Adrenal gland (tissue), 12 donors: ENCODE measurements around the gene ARFIP1. TPM values are rescaled to one million over a fixed set of nuclear protein-coding genes. Genes with fewer than 3 reads are reported as not detected.

Experiments used
- DNase-seq, 7 donors: peaks; one replicate each; pipeline ENCODE4 v3.0.0-alpha.2; 2019 to 2020
- H3K27ac ChIP-seq, 5 donors: fragments of 200-600 bp; sonication (generic) in 4 of 5; 1 replicate in 3 of 5; 2 replicates in 2 of 5; pipeline versions ENCODE4 v1.5.1 to v1.8.0; 2016 to 2020; ENCODE audit warnings: mild to moderate bottlenecking in 1 of 5
- H3K27me3 ChIP-seq: fragments of 200-600 bp; 2 replicates; pipeline ENCODE4 v1.8.0; 2021
- H3K36me3 ChIP-seq, 2 donors: fragments of 200-600 bp; replicated peaks in 1 of 2; 1 replicate in 1 of 2; 2 replicates in 1 of 2; pipeline versions ENCODE4 v1.5.1 to v1.8.0; 2018 to 2022
- H3K4me1 ChIP-seq, 2 donors: fragments of 200-600 bp; replicated peaks in 1 of 2; 1 replicate in 1 of 2; 2 replicates in 1 of 2; pipeline versions ENCODE4 v1.5.1 to v1.8.0; 2018 to 2021
- H3K4me3 ChIP-seq, 4 donors: fragments of 200-600 bp; sonication (generic) in 3 of 4; one replicate each; pipeline ENCODE4 v1.5.1; 2016 to 2018
- H3K9me3 ChIP-seq, 3 donors: fragments of 200-600 bp; sonication (generic) in 1 of 3; replicated peaks in 1 of 3; 1 replicate in 2 of 3; 2 replicates in 1 of 3; pipeline versions ENCODE4 v1.5.1 to v1.8.0; 2016 to 2021
- POLR2A ChIP-seq, 2 donors: fragments of 450-650 bp; IDR thresholded peaks; one replicate each; pipeline ENCODE4 v1.6.1; 2017; ENCODE audit warnings: antibody characterized with exemption in 2 of 2, mild to moderate bottlenecking in 2 of 2, moderate library complexity in 1 of 2
- WGBS, 4 donors: extraction: QIAGEN DNeasy Blood & Tissue Kit in 2 of 4; methylation state at CpG; one replicate each; pipeline versions ENCODE4 v1.1.5 to v1.1.7; 2013 to 2017; 5-methylcytosine and 5-hydroxymethylcytosine counted together
- intact Hi-C, 2 donors: fragments of 100-400 bp; cut with DNase I; formaldehyde crosslinking; loops; one replicate each; pipeline versions ENCODE4 v1.14.1 to v1.15.0; 2022 to 2023
- polyA plus RNA-seq, 3 donors: library from polyadenylated mRNA; stranded (reverse); fragments of 200-250 nt in 2 of 3; fragments of 350-450 nt in 1 of 3; fragmentation: Illumina TruSeq in 1 of 3; extraction: RNeasy Lipid Tissue Mini Kit (QIAGEN cat#74804) in 1 of 3; gene quantifications; one replicate each; pipeline ENCODE4 v1.2.3, GENCODE V29; 2013 to 2014
- total RNA-seq, 9 donors: library from RNA; depleted of rRNA in 4 of 9; stranded (reverse); fragments of >200 nt in 4 of 9; fragments of 120-200 nt in 1 of 9; fragmentation: NEBNext Ultra II Directional in 1 of 9; extraction: Animal tissue kit (Norgen Biotek cat#: 25700) in 1 of 9; gene quantifications; one replicate each; pipeline versions ENCODE4 v1.1.0 to v1.2.4, GENCODE V29; 2013 to 2023
- TF ChIP-seq, protein P1 (sequence below), 6 experiments: fragments of 450-650 bp in 4 of 6; fragments of 200-600 bp in 2 of 6; sonication (generic) in 1 of 6; IDR thresholded peaks; 1 replicate in 5 of 6; 2 replicates in 1 of 6; pipeline versions ENCODE4 v1.5.1 to v1.8.0; 2016 to 2021; ENCODE audit warnings: antibody characterized with exemption in 6 of 6, mild to moderate bottlenecking in 2 of 6, moderate library complexity in 1 of 6
- donor health status: healthy with polysubstance abuse.
- donor health status: Bipolar disorder and iron deficiency.
- donor health status: DM: yes; HTN: yes; CAD: no.
- donor health status: DM: no; HTN: no; CAD: no.
- donor health status: DM: no; HTN: no; CAD: no.
- donor health status: DM: yes; HTN: yes; CAD: no.

Gene ARFIP1
- total and polyA plus RNA-seq, 12 donors = 15.2 to 43.3 (median 28.3) TPM

DNA sequence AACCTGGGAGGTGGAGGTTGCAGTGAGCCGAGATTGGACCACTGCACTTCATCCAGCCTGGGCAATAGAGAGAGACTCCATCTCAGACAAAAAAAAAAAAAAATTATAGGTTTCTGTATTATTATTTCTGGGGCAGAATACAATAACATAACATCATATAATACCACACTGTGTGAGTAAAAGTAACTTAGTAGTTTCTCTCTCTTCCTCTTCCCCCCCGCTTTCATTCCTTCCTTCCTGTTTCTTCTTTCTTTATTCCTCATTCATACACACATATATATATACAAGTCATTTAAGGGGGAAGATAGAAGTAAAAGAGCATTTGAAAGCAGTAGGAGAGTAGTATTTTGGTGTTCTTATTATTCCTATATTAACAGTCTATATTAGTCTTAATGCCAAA lies 100.5 kb downstream of the ARFIP1 start:
- 86 to 96% (median 93%) methylated on average over 2 of the region's 2 CpGs for WGBS, 4 donors
- Histone ChIP-seq H3K36me3 (no peaks in the 10 kb centered on the region), H3K4me1 (no peaks in the 10 kb centered on the region), H3K9me3 (no peaks in the 10 kb centered on the region), H3K4me3 (no peak overlapping the region), H3K27me3 (no peaks in the 10 kb centered on the region), H3K27ac (no peak overlapping the region)
- intact Hi-C loops = no loop called here
- no peak for TF ChIP-seq POLR2A (IDR thresholded peaks at IDR 0.05)
- TF ChIP-seq, protein P1, sequence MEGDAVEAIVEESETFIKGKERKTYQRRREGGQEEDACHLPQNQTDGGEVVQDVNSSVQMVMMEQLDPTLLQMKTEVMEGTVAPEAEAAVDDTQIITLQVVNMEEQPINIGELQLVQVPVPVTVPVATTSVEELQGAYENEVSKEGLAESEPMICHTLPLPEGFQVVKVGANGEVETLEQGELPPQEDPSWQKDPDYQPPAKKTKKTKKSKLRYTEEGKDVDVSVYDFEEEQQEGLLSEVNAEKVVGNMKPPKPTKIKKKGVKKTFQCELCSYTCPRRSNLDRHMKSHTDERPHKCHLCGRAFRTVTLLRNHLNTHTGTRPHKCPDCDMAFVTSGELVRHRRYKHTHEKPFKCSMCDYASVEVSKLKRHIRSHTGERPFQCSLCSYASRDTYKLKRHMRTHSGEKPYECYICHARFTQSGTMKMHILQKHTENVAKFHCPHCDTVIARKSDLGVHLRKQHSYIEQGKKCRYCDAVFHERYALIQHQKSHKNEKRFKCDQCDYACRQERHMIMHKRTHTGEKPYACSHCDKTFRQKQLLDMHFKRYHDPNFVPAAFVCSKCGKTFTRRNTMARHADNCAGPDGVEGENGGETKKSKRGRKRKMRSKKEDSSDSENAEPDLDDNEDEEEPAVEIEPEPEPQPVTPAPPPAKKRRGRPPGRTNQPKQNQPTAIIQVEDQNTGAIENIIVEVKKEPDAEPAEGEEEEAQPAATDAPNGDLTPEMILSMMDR (IDR thresholded peaks at IDR 0.05) = no peak
- DNase-seq = no peak

- TF ChIP-seq POLR2A (IDR thresholded peaks at IDR 0.05) = no peak
- TF ChIP-seq, protein P1 (IDR thresholded peaks at IDR 0.05) = no peak
- no peaks in the 10 kb centered on the region for H3K4me1 ChIP-seq
- H3K9me3 ChIP-seq = no peaks in the 10 kb centered on the region
- intact Hi-C loops = no loop called here
- H3K36me3 ChIP-seq = no peaks in the 10 kb centered on the region
- 90 to 100% (median 95%) methylated on average over 1 of the region's 1 CpG for WGBS, 4 donors
- no peaks in the 10 kb centered on the region for H3K27me3 ChIP-seq
- no peak overlapping the region for H3K4me3 ChIP-seq
- no peak for DNase-seq
- H3K27ac ChIP-seq = no peak overlapping the region
These were observed 102.2 kb downstream of the ARFIP1 start for GRCh38 chr4:152881974-152882373.

- Histone ChIP-seq H3K36me3 (peaks cover 0 to 6% of the 10 kb centered on the region in 2 donors), H3K4me3 (no peak overlapping the region), H3K4me1 (no peaks in the 10 kb centered on the region), H3K27ac (no peak overlapping the region), H3K9me3 (no peaks in the 10 kb centered on the region), H3K27me3 (no peaks in the 10 kb centered on the region)
- intact Hi-C loops = no loop called here
- 88 to 91% (median 91%) methylated on average over 5 of the region's 5 CpGs for WGBS, 4 donors
- TF ChIP-seq POLR2A (IDR thresholded peaks at IDR 0.05) = no peak
- DNase-seq = no peak
These were observed 105.4 kb downstream of the ARFIP1 start for GRCh38 chr4:152885185-152885584.

- Histone ChIP-seq H3K4me3 (no peak overlapping the region), H3K4me1 (no peaks in the 10 kb centered on the region), H3K9me3 (no peaks in the 10 kb centered on the region), H3K27ac (no peak overlapping the region), H3K27me3 (no peaks in the 10 kb centered on the region), H3K36me3 (peaks cover 0 to 6% of the 10 kb centered on the region in 2 donors)
- intact Hi-C loops = no loop called here
- 93 to 100% (median 97%) methylated on average over 1 of the region's 1 CpG for WGBS, 4 donors
- no peak for TF ChIP-seq POLR2A (IDR thresholded peaks at IDR 0.05)
- TF ChIP-seq, protein P1 (IDR thresholded peaks at IDR 0.05) = no peak
- no peak for DNase-seq
These were observed 106.4 kb downstream of the ARFIP1 start for GRCh38 chr4:152886201-152886600.

DNA sequence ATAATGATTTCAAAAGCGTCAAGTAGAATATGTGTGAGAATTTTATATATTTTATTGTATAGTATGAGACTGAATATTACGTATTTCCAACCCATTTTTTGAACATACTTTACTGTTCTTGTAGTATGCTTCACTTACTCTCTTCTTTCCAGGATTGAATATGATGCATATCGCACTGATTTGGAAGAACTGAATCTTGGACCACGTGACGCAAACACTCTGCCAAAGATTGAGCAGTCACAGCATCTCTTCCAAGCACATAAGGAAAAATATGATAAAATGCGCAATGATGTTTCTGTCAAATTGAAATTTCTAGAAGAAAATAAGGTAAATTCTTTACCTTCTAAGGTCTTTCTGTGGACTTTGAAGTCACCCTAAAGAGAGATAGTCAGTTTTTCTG lies 108.2 kb downstream of the ARFIP1 start:
- Histone ChIP-seq H3K9me3 (no peaks in the 10 kb centered on the region), H3K27me3 (no peaks in the 10 kb centered on the region), H3K27ac (no peak overlapping the region), H3K36me3 (peaks cover 0 to 6% of the 10 kb centered on the region in 2 donors), H3K4me1 (no peaks in the 10 kb centered on the region), H3K4me3 (no peak overlapping the region)
- 95 to 97% (median 96%) methylated on average over 6 of the region's 6 CpGs for WGBS, 4 donors
- no peak for DNase-seq
- TF ChIP-seq, protein P1 (IDR thresholded peaks at IDR 0.05) = no peak
- no peak for TF ChIP-seq POLR2A (IDR thresholded peaks at IDR 0.05)
- intact Hi-C loops = no loop called here
